ENCODE data around the gene DCC.

Gene DCC

DNA sequence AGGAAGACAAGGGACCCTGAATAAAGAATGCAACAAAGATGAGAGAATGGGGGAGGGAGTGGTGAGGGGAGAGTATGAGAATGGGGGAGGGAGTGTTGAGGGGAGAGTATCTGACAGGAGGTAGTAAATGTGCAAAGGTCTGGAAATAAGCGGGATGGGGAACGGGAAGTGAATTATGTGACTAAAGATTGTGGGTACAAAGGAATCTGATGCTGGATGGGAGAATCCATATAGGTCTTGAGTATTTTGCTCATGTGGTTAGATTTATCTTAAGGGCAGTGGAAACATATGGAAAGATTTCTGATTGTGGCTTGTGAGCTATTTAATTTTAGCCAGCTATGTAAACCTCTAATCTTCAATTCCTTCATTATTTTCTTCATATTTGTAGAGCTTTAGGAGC, 593.4 kb downstream of the DCC start:
- DNase-seq (ENCODE audit: low spot score): no peak

DNA sequence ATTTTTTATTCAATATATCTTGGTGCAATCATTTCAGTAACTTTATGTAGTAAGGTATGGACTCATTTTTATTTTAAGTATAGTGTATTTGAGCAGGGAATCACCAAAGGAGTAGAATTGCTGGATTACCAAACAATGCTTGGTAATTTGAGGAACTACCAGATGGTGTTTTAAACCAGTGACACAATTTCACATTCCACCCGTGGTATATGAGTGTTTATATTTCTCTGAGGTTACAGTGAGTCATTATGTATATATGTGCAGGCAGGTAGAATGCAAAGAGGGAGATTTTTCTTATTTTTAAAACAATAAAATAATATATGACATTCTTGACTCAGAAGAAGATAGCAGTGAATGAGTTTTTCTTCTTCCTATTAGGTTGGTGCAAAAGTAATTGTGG, 596.9 kb downstream of the DCC start:
- no peak for DNase-seq (ENCODE audit: low spot score)

DNA sequence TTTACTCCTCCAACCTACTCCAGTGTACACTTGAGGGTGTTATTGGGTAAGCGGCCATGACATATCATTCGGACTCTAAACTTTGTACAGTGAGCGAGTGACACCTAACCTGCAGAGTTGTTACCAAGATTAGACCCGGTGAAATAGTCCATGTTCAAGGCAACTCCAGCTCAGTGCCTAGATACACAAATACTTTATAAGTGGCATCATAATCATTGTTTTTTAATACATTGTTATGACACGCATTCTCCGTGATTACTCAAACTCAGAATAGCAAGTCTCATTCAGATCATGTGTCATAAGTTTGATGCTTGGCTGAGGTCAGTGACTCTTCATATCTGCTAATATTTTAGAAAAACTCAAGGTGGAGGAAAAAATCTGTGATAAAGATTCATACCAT, 597.8 kb downstream of the DCC start:
- DNase-seq (ENCODE audit: low spot score): no peak

DNA sequence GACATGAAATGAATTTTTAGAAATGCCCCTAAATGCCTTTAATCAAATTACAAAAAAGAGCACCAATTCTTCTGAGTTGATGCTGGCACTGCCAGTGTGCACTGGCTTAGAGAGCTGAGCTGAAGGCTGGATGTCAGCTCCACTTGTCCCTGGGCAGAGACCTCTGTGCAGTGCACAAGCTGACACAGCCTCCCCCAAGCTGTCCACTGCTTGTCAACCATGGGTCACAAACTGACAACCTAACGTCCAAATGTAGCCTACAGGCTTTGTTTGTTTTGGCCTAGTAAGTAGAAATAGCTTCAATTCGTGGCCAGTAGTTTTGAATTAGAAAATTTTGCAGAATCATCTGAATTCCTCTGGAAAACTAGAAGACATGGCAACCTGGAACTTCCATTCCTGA, 605.6 kb downstream of the DCC start:
- no peak for DNase-seq (ENCODE audit: low spot score)

DNA sequence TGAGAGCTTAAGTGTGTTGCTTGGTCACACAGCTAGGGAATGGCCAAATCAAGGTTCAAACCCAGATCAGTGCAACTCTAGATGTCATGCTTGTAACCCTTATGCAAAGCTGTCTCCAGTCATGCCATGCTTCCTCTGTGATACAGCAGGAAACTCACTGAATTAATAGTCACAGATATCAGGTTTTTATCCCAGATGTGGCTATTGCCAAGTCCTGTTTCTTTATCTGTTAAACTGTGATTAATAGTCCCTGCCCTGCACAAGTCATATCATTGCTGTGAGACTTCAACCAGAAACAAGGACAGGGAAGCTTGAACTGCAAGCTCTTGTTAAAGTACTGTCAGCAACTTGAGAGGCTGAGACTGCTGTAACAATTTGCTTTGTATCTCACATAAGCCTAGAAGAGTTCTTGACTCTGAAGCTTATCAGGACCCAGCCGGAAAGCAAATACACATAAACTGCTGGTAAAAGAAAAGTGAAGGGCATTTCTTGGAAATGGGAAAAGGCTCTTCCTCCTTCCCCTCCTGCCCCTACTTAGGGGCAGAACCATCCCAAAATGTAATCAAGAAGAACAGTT, 609.0 kb downstream of the DCC start:
- DNase-seq (ENCODE audit: low spot score): no peak

DNA sequence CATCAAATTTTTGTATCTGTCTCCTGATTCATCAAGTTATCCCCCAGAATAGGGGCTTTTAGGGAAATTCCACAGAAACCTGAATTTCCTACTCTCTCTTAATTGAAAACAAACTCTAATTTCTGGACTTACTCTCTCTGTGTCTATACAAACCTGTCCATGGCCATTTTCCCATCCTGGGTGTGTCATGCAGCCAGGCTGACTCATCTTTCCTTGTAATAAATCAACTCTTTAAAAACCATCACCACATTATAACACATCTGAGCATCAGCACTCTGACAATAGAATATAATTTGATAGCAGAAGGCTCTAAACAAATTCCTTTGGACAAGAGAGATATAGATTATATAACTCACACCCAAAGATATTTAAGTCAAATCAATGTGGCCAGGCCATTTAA, 610.2 kb downstream of the DCC start:
- no peak for DNase-seq (ENCODE audit: low spot score)

DNA sequence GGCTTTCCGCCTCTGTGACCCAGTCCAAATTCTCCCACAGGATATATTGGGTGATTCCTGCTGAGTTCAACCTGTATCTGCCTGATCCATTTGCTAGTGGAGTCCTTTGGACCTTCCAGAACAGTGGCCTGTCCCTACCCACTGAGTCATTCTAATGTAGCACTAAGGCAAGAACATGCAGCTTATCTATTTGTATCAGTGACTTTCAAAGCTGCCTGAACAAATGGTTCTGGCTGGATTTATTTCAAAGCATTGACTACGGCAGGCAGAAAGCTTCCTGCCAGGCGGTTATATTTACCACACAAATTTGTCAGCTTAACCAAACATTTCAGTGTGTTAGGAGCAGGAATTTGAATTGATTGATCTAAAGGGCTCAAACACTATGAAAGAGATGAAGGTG, 613.4 kb downstream of the DCC start:
- DNase-seq (ENCODE audit: low spot score): no peak

DNA sequence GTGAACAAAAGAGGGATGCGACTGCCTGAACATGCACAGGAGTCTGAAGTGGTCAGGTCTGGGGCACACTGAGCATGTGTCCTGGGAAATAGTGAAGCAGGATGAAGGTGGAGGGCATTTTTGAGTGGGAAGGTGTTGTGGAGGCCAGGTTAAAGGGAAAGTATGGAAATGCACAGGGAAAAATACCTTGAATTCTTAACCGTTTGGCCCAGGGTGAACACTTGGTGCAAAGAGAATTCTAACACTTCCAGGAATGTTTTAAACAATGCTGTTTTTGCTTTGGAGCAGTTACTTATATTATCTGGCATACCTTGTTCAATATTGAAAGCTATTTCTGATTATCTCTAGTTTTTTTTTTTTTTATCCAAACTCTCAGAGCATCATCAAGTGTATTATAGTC, 623.5 kb downstream of the DCC start:
- DNase-seq (ENCODE audit: low spot score): no peak

DNA sequence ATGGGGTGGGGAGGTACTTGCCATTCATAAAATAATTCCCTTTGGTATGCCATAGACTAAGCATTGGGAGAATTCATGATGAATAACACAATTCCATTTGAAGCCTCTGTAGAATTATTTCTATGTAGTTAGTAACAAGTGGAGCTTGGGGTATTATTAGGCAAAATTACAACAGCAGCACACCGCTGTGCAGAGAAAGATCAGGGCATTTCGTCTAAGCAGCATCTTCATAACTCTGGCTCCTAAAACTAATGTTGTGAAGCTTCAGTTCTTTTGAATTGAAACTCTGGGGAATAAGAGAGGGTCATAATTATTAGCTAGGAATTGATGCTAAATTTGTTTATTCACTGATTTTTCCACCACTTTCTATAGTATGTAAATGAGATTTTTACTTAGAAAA, 630.7 kb downstream of the DCC start:
- DNase-seq (ENCODE audit: low spot score): no peak

DNA sequence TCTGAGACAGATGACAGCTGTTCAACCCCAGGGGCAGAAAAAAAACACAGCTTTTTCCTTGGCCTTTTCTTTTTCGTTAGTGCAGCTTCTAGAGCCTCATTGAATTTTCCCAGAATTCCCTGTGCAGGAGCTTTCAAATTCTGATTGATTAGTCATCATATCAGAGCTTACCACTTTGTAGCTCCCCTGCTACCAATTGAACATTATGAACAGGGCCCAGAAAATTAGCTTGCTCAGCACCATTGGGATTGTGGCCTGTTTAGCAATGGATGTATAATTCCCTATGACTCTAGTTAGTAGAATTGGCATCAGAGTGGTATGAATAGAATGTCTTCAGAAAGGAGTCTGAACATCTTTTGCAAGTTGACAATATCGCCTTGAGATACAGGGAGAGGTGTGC, 631.1 kb downstream of the DCC start:
- DNase-seq (ENCODE audit: low spot score): no peak

DNA sequence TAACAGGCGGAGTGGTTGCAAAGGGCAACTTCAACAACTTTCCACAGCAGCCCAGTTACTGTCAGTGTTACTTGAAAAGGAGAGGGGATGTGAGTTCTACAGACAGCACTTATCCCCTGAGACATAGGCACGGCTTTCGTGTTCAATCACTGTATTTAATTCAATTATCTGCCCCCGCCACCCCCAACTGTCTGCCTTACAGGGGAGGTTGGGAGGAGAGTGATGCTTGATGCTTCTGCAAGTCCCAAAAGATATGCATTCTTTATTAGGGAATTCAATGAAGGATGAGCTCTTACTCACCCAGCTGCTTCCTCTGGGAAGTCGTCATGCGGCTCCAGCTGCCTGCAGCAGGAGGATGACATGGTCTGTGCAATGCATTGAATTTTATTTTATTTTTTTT, 639.9 kb downstream of the DCC start:
- DNase-seq (ENCODE audit: low spot score): no peak

DNA sequence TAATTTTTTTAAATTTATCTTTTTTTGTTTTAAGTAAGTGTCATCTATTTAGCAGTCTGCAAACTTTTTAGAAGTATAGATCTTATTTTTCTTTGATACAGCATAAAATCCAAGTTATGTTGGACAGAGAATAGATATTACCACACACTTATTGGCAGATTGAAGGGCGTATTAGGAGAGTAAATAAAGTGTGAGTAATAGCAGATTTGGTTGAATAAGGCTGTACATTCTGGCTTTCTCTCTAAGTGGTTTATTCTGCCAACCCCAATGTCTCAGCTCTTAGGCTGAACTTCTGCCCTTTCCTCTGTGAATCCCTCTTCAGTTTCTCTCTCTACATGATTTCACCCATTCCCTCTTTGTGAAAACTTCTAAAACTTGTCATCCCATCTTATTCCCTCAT, 651.2 kb downstream of the DCC start:
- DNase-seq (ENCODE audit: low spot score): no peak

DNA sequence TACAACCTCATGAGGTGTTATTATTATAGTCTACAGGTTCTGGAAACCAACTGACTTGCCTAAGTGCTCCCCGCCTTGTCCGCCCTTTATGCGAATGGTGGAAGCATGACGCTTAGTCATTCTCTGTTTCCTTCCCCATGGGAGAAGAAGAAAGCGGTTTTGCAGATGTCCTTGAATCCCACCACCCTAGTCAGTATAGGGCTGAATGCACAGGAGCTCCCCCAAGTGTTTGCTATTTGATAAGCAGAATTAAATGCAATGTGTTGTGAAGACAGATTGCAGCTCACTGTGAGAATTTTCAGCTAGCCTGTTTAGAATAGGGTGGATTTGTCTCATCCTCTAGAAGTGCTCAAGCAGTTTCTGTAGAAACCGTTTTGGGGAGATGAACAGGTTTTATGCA, 652.0 kb downstream of the DCC start:
- no peak for DNase-seq (ENCODE audit: low spot score)

DNA sequence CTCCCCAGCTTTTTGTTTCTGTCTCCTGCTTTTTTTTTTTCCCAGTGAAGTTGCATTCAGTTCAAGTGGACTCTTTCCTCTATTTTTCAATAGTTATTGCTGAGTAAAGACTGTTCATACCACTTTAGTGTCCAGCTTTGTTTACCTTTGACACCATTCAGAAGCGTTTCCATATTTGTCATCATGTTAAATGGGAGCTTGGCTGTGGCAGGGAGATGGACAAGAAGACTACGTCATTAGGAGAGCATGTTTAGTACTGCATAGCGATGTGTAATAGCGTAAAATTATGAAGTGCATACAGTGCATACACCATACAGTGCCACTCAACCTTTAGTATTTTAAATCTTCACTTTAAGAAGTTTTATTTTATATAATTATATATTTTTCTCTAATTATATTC, 655.9 kb downstream of the DCC start:
- DNase-seq (ENCODE audit: low spot score): no peak

DNA sequence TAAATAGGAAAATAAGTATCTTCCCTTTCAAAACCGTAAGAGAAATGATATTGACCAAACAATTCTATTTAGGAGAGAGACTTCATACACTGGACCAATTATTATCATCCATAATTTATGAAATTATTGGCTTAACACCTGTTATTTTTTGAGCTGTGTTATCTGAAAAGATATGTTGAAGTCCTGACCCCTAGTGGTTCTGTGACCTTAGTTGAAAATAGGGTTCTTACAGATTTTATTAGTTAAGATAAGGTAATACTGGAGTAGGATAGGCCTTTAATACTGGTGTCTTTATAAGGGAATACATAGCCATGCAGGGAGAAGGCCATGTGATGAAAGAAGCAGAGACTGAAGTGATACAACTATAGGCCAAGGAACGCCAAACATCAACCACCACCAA, 659.6 kb downstream of the DCC start:
- no peak for DNase-seq (ENCODE audit: low spot score)

DNA sequence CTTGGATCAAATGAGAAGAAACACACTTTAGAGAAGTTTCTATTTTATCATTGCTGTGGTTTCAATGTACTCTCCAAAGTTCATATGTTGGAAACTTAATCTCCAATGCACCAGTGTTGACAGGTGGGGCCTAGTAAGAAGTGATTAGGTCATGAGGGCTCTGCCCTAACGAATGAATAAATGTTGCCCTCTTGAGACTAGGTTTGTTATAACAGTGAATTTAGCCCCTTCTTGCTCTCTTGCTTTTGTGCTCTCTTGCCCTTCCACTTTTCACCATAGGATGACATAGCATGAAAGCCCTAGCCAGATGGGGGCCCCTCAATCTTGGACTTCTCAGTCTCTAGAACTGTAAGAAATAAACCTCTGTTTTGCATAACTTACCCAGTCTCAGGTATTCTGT, 664.8 kb downstream of the DCC start:
- no peak for DNase-seq (ENCODE audit: low spot score)

DNA sequence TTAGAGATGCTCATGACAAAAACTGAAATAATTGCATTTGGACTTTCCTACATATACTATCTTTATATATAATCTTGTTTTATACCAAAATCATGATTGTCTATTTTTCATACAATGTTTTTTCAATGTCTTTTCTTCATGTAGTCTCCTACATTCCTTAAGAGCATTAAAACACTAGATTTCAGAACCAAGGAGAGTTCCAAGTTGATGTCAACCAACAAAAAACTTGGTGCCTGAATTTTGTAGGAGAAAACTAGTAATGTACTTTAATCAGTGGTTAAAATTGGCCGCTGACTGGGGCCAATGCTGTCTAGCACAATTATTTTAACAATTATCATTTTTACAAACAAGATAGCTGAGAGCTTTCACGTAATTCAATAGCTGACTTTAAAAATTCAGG, 678.8 kb downstream of the DCC start:
- DNase-seq (ENCODE audit: low spot score): no peak

DNA sequence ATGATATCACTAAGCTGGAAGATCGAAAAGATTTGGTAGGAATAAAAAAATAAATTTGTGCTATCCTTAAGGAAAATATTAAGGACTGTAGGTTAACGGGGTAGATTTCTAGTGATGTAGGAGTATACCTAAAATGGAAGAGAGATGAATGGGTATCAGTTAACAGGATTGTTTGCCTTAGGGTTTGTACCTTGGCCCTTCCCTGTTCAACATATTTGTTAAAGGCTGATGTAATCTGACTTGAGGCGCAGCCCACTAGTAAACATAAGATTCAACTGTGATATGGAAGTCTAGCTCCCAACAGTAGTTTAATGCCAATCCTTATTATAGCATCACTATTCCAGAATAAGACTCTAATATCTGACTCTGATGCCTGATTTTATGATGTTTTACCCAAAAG, 685.2 kb downstream of the DCC start:
- DNase-seq (ENCODE audit: low spot score): no peak

DNA sequence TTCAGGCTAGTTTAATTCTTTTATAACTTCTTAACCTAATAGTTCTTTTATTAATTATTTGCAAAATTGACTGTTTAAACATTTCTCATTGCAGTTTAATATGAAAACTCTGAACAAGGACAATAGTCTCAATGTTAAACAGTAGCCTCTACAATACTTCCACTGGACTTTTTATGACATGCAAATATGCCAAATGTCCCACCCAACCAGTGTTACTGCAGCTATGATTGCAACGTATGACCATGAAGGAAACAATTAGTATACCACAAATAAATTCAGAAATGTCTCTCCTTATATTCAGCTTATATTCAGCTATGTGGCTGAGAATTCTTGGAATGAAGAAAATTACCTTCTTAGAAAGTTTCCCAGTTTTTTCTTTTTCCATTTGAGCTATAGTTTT, 688.6 kb downstream of the DCC start:
- no peak for DNase-seq (ENCODE audit: low spot score)

DNA sequence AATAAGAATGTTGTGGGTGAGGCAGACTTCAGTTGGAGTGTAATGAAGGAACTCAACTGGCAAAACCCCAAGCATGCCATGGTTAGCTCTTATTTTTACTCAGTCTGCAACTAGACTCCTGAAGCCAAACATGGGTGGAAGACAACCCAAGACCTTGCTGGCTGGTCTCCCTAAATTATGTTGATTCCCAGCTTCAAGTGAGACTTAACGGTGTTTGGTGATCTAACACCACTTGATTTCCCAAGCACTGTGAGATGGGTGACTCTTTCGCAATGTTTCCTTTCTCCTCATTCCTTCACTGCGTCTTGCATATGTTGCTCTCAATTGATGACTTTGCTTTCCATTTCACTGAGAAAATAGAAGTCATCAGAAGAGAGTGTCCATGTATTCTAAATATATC, 693.1 kb downstream of the DCC start:
- DNase-seq (ENCODE audit: low spot score): no peak

DNA sequence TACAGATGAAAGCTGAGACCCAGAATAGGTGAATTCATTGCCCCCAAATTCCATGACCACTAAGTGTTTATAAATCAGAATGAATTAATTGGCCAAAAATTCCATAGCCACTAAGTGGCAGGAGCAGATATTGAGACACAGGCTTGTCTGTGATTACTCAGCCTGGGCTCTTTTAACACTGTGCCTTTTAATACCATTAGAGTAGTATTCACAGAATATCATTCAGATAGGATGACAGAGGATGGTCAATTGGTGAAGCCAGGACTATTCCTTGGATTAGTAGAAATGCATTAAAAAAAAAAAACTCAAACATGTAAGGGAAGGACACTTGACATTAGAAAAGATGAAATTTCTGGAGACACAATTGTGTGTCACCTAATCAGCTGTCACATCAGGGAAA, 698.6 kb downstream of the DCC start:
- no peak for DNase-seq (ENCODE audit: low spot score)

DNA sequence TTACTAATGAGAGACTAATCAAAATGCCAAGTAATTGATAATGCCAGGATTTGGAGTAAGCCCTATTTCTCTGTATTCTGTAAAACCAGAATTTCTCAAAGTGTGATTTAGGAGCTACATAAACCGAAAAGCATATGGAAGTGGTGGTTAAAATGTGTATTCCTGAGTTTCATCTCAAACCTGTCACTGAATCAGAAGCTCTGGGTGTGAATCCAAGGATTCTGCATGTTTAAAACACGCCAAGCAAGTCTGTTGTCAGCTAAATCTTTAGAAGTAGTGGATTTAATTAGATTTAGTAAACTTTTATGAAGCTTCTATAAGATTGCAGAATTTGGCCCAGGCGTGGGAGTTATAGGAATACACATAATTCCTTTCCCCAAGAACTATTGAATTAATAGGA, 700.3 kb downstream of the DCC start:
- DNase-seq (ENCODE audit: low spot score): no peak

DNA sequence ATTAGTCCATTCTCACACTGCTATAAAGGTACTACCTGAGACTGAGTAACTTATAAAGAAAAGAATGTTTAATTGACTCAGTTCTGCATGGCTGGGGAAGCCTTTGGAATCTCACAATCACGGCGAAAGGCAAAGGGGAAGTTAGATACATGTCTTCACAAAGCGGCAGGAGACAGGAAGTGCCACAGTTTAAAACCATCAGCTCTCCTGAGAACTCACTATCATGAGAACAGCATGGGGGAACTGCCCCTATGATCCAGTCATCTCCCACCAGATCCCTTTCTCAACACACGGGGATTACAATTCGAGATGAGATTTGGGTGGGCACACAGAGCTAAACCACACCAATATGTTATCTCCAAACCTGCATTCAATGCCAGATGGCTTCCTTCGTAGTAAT, 716.1 kb downstream of the DCC start:
- DNase-seq (ENCODE audit: low spot score): no peak

DNA sequence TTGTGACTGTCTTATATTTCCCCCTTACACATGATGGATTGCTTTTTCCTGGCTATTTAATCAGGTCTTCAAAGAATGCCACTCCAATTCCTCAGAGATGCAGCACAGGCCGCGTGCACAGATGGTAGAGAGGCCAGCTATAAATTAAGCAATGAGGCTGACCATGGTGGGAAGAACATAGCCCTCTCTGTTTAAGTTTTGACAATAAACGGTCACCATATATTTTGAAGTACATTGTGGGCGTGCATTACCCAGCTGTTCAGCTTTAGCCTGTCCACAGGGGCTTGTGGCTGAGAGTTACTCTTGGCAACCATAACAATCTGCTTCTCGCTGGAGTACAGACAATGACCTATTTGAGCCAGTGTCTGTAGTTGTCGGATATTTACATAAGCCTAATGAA, 730.8 kb downstream of the DCC start:
- no peak for DNase-seq (ENCODE audit: low spot score)

DNA sequence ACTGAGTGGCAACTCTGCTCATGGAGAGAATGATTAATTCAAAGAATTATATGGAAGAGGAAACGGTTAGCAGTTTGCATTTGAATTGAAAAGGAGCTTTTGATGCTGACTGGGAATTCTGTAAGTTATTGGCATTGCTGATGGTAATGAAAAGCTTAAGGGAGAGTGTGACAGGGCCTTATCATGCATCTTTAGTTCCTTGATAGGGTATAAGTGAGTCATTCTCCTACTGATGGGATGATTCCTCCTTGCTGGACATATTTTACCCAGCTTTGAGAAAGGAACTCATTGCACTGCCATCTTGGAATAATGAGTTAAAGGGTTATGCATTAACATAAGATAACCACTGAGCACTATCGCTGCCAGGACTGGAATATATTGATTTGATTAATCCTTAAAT, 740.7 kb downstream of the DCC start:
- DNase-seq (ENCODE audit: low spot score): no peak
